Measurements from ENCODE around the gene SAG. TPM values are rescaled to one million over a fixed set of nuclear protein-coding genes. Genes with fewer than 3 reads are reported as not detected.

Gene SAG
- total and polyA plus RNA-seq, 2 donors (not counting 3 experiments of a cell fraction or from before 2014, with no cell fraction given), result not detected

DNA sequence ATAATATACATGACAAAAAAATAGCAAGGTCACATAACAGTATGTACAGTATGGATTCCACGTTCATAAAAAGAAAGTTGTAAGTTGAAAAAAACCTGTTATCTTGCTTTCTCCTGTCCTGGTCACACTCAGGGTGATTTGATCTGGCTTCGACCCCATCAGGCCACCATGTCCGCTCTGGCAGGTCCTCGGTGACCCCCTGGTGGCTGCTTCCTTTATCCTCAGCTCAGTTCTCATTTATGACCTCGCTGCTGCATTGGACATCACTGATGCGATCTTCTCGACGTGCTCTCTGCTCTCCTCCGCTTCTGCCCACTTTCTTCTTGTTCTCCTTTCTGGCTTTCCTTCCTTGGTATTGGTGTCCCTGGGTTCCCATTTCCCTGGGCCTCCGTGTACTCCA lies 76.4 kb downstream of the SAG start:
- no peak overlapping the region for H3K4me3 ChIP-seq (replicated peaks in 1 of 3; ENCODE audit: insufficient read depth in 1 of 3, low read depth in 1 of 3, low read length in 3 of 3)
- H3K9me1 ChIP-seq (replicated peaks; ENCODE audit: control insufficient read depth, extremely low read depth, insufficient read depth, low read length), result no peaks in the 10 kb centered on the region
- no peak overlapping the region for H3K9ac ChIP-seq (replicated peaks; ENCODE audit: extremely low read depth, insufficient read depth, low read length)
- H3K27me3 ChIP-seq (ENCODE audit: control insufficient read depth in 2 of 2, insufficient read depth in 2 of 2, low read length in 2 of 2), result no peaks in the 10 kb centered on the region
- TF ChIP-seq FOS (IDR thresholded peaks at IDR 0.05; ENCODE audit: borderline replicate concordance, insufficient read depth, low read length), result no peak
- TF ChIP-seq, protein P1, sequence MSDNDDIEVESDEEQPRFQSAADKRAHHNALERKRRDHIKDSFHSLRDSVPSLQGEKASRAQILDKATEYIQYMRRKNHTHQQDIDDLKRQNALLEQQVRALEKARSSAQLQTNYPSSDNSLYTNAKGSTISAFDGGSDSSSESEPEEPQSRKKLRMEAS (IDR thresholded peaks at IDR 0.05; ENCODE audit: insufficient read depth, insufficient read length), result no peak
- no peak for TF ChIP-seq MYC (IDR thresholded peaks at IDR 0.05; ENCODE audit: low read depth, low read length)
- no peak for TF ChIP-seq EZH2 (IDR thresholded peaks at IDR 0.05; ENCODE audit: borderline replicate concordance, low read depth, low read length, severe bottlenecking)
- no peak for TF ChIP-seq GATA2 (IDR thresholded peaks at IDR 0.05; ENCODE audit: insufficient read depth, insufficient read length, low read depth, low read length)
- dilution Hi-C loops (cut with MboI; ENCODE audit: extremely low pct_ligation_motif_present, low sequenced_read_pairs) (no loop called here), intact Hi-C loops (cut with micrococcal nuclease) (no loop called here)
- H3K36me3 ChIP-seq (ENCODE audit: control insufficient read depth in 2 of 2, extremely low read depth in 1 of 2, insufficient read depth in 2 of 2, low read length in 2 of 2), result no peaks in the 10 kb centered on the region
- no peak overlapping the region for H2AFZ ChIP-seq (ENCODE audit: low read depth, low read length)
- H3K4me1 ChIP-seq (ENCODE audit: control insufficient read depth, extremely low read depth, insufficient read depth, low read length), result peaks cover 6% of the 10 kb centered on the region
- BruUV-seq (replicated peaks), result no TSS peak
- H3K4me2 ChIP-seq (ENCODE audit: insufficient read depth, low read length), result no peak overlapping the region
- FAIRE-seq (no peak), DNase-seq (ENCODE audit: low read depth, low spot score) (no peak)
- H3K79me2 ChIP-seq (ENCODE audit: control insufficient read depth, insufficient read depth, low read length), result no peaks in the 10 kb centered on the region
- H4K20me1 ChIP-seq (replicated peaks; ENCODE audit: control insufficient read depth, extremely low read depth, insufficient read depth, low read length), result no peaks in the 10 kb centered on the region
- no peak overlapping the region for H3K27ac ChIP-seq (ENCODE audit: insufficient read depth, low read depth, low read length)
- no peaks in the 10 kb centered on the region for H3K9me3 ChIP-seq (replicated peaks; ENCODE audit: control insufficient read depth, insufficient read depth, low read length)
- ChIA-PET POLR2A (no interaction called here), CTCF (interaction anchor here (1.3 to 1.4 kb wide), 3 partner anchors 12 to 59 kb away, joined by 3 to 4 read pairs (median 3); no protein-coding TSS in a partner anchor)

DNA sequence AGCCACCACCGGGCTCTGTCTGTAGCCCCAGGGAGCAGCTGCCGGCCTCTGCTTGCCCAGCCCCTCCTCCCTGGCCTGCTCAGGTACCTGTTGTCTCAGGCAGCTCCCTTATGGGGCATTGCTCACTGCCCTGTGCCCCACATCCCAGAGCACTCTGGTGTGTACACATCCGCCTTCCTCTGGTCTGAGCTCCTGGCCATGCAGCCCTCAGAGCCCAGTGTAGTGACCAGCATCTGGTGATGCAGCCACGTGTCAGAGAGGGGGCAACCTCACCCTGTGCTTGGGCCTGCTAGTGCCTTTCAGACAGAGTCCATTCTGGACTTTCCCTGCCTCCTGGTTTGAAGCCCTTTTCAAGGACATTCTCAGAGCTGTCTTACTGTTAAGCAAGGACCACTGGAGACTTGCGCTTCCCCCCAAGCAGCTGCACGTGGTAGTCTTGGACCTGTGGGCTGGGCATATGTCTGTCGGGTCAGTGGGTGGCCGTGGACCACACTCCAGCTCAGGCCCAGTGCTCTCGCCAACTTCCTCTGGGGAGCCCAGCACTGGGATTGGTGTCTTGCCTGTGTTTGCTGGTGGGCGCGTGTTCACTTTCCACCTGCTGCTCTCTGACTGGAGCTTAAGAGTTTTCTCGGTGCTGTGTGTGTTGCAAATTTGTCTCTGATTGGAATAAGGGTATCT lies 77.3 kb downstream of the SAG start:
- Histone ChIP-seq H3K9me1 (replicated peaks; ENCODE audit: control insufficient read depth, extremely low read depth, insufficient read depth, low read length) (no peaks in the 10 kb centered on the region), H3K27ac (ENCODE audit: insufficient read depth, low read depth, low read length) (no peak overlapping the region), H4K20me1 (replicated peaks; ENCODE audit: control insufficient read depth, extremely low read depth, insufficient read depth, low read length) (no peaks in the 10 kb centered on the region), H3K27me3 (ENCODE audit: control insufficient read depth in 2 of 2, insufficient read depth in 2 of 2, low read length in 2 of 2) (no peaks in the 10 kb centered on the region), H3K79me2 (ENCODE audit: control insufficient read depth, insufficient read depth, low read length) (no peaks in the 10 kb centered on the region), H3K4me3 (replicated peaks in 1 of 3; ENCODE audit: insufficient read depth in 1 of 3, low read depth in 1 of 3, low read length in 3 of 3) (no peak overlapping the region), H2AFZ (ENCODE audit: low read depth, low read length) (no peak overlapping the region), H3K9me3 (replicated peaks; ENCODE audit: control insufficient read depth, insufficient read depth, low read length) (no peaks in the 10 kb centered on the region), H3K4me1 (ENCODE audit: control insufficient read depth, extremely low read depth, insufficient read depth, low read length) (peaks cover 6% of the 10 kb centered on the region), H3K9ac (replicated peaks; ENCODE audit: extremely low read depth, insufficient read depth, low read length) (no peak overlapping the region), H3K4me2 (ENCODE audit: insufficient read depth, low read length) (no peak overlapping the region), H3K36me3 (ENCODE audit: control insufficient read depth in 2 of 2, extremely low read depth in 1 of 2, insufficient read depth in 2 of 2, low read length in 2 of 2) (no peaks in the 10 kb centered on the region)
- TF ChIP-seq, protein P2, sequence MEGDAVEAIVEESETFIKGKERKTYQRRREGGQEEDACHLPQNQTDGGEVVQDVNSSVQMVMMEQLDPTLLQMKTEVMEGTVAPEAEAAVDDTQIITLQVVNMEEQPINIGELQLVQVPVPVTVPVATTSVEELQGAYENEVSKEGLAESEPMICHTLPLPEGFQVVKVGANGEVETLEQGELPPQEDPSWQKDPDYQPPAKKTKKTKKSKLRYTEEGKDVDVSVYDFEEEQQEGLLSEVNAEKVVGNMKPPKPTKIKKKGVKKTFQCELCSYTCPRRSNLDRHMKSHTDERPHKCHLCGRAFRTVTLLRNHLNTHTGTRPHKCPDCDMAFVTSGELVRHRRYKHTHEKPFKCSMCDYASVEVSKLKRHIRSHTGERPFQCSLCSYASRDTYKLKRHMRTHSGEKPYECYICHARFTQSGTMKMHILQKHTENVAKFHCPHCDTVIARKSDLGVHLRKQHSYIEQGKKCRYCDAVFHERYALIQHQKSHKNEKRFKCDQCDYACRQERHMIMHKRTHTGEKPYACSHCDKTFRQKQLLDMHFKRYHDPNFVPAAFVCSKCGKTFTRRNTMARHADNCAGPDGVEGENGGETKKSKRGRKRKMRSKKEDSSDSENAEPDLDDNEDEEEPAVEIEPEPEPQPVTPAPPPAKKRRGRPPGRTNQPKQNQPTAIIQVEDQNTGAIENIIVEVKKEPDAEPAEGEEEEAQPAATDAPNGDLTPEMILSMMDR (IDR thresholded peaks at IDR 0.05; ENCODE audit: extremely low read depth in 1 of 2, insufficient read depth in 1 of 2, low read depth in 1 of 2, low read length in 2 of 2), result no peak
- TF ChIP-seq GATA2 (IDR thresholded peaks at IDR 0.05; ENCODE audit: insufficient read depth, insufficient read length, low read depth, low read length), result no peak
- no peak for TF ChIP-seq MYC (IDR thresholded peaks at IDR 0.05; ENCODE audit: low read depth, low read length)
- no peak for TF ChIP-seq JUN (IDR thresholded peaks at IDR 0.05; ENCODE audit: borderline replicate concordance, insufficient read depth, insufficient read length, low read depth)
- no peak for TF ChIP-seq POLR2A (IDR thresholded peaks at IDR 0.05; ENCODE audit: low read depth, low read length)
- TF ChIP-seq EZH2 (IDR thresholded peaks at IDR 0.05; ENCODE audit: borderline replicate concordance, low read depth, low read length, severe bottlenecking), result no peak
- TF ChIP-seq, protein P1 (IDR thresholded peaks at IDR 0.05; ENCODE audit: insufficient read depth, insufficient read length), result no peak
- TF ChIP-seq POLR2AphosphoS5 (IDR thresholded peaks at IDR 0.05; ENCODE audit: insufficient read depth, low read depth, low read length), result no peak
- TF ChIP-seq FOS (IDR thresholded peaks at IDR 0.05; ENCODE audit: borderline replicate concordance, insufficient read depth, low read length), result no peak
- ChIA-PET POLR2A (no interaction called here), CTCF (interaction anchor here (1.3 to 1.4 kb wide), 2 partner anchors 13 to 58 kb away, joined by 3 to 4 read pairs; no protein-coding TSS in a partner anchor)
- no TSS peak for BruUV-seq (replicated peaks)
- intact Hi-C loops (cut with micrococcal nuclease), result no loop called here
- FAIRE-seq (no peak), DNase-seq (ENCODE audit: low read depth, low spot score) (no peak)
- dilution Hi-C loops (cut with MboI; ENCODE audit: extremely low pct_ligation_motif_present, low sequenced_read_pairs), result no loop called here
